Nephron (organoid): Measurements from ENCODE around the gene SPNS3.
A peak's percentile ranks its signal among the peaks of the same experiment; 100 is the strongest.

ENCODE experiments used
- H3K27ac Mint-ChIP-seq, 3 experiments: 2 replicates each; pipeline ENCODE4 v1.8.0; 2020; ENCODE audit warnings: mixed read lengths in 3 of 3, mild to moderate bottlenecking in 2 of 3, moderate library complexity in 1 of 3
- H3K27me3 Mint-ChIP-seq: 2 replicates; pipeline ENCODE4 v1.8.0; 2021; ENCODE audit warnings: low read depth, mild to moderate bottlenecking, moderate library complexity, mixed read lengths
- H3K36me3 Mint-ChIP-seq: 2 replicates; pipeline ENCODE4 v1.8.0; 2020; ENCODE audit warnings: low read depth, mixed read lengths
- H3K4me1 Mint-ChIP-seq: 2 replicates; pipeline ENCODE4 v1.8.0; 2020; ENCODE audit warnings: mixed read lengths
- H3K4me3 Mint-ChIP-seq, 3 experiments: 2 replicates each; pipeline ENCODE4 v1.8.0; 2020; ENCODE audit warnings: mild to moderate bottlenecking in 3 of 3, mixed read lengths in 3 of 3, moderate library complexity in 2 of 3
- H3K9me3 Mint-ChIP-seq: 2 replicates; pipeline ENCODE4 v1.8.0; 2020; ENCODE audit warnings: mixed read lengths
- CTCF ChIP-seq, 3 experiments: fragments of 200-600 bp; sonication (generic); IDR thresholded peaks; one replicate each; pipeline ENCODE4 v1.5.0; 2021; ENCODE audit warnings: antibody characterized with exemption in 3 of 3; ENCODE audit not compliant: unreplicated experiment in 3 of 3

SPNS3 gene

GRCh38 chr17:4406386-4406785 is 27.4 kb upstream of the SPNS3 start:
- Mint-ChIP-seq H3K4me3 (no peak overlapping the region), H3K27me3 (peaks cover 14% of the 10 kb centered on the region), H3K27ac (no peak overlapping the region), H3K4me1 (no peaks in the 10 kb centered on the region), H3K36me3 (no peaks in the 10 kb centered on the region), H3K9me3 (no peaks in the 10 kb centered on the region)
- no peak for TF ChIP-seq CTCF (IDR thresholded peaks at IDR 0.05; ENCODE audit: unreplicated experiment in 3 of 3)

GRCh38 chr17:4407216-4407615 is 26.5 kb upstream of the SPNS3 start:
- no peak for TF ChIP-seq CTCF (IDR thresholded peaks at IDR 0.05; ENCODE audit: unreplicated experiment in 3 of 3)
- peaks cover 11% of the 10 kb centered on the region for H3K27me3 Mint-ChIP-seq
- H3K4me3 Mint-ChIP-seq, result no peak overlapping the region
- no peaks in the 10 kb centered on the region for H3K4me1 Mint-ChIP-seq
- H3K9me3 Mint-ChIP-seq, result no peaks in the 10 kb centered on the region
- H3K27ac Mint-ChIP-seq, result no peak overlapping the region
- no peaks in the 10 kb centered on the region for H3K36me3 Mint-ChIP-seq

GRCh38 chr17:4407851-4408250 is 25.9 kb upstream of the SPNS3 start:
- Mint-ChIP-seq H3K27me3 (peaks cover 12% of the 10 kb centered on the region), H3K4me1 (no peaks in the 10 kb centered on the region), H3K9me3 (no peaks in the 10 kb centered on the region), H3K36me3 (no peaks in the 10 kb centered on the region), H3K27ac (no peak overlapping the region), H3K4me3 (no peak overlapping the region)
- TF ChIP-seq CTCF (IDR thresholded peaks at IDR 0.05; ENCODE audit: unreplicated experiment in 3 of 3), result no peak

- TF ChIP-seq CTCF (IDR thresholded peaks at IDR 0.05; ENCODE audit: unreplicated experiment in 3 of 3), result no peak
- Mint-ChIP-seq H3K27ac (no peak overlapping the region), H3K27me3 (peaks cover 11% of the 10 kb centered on the region), H3K36me3 (no peaks in the 10 kb centered on the region), H3K9me3 (no peaks in the 10 kb centered on the region), H3K4me1 (no peaks in the 10 kb centered on the region), H3K4me3 (no peak overlapping the region)
Observed at GRCh38 chr17:4409659-4410058, 24.1 kb upstream of the SPNS3 start.

- no peak overlapping the region for H3K27ac Mint-ChIP-seq
- no peak for TF ChIP-seq CTCF (IDR thresholded peaks at IDR 0.05; ENCODE audit: unreplicated experiment in 3 of 3)
- H3K36me3 Mint-ChIP-seq, result no peaks in the 10 kb centered on the region
- no peak overlapping the region for H3K4me3 Mint-ChIP-seq
- peaks cover 11% of the 10 kb centered on the region for H3K27me3 Mint-ChIP-seq
- H3K9me3 Mint-ChIP-seq, result no peaks in the 10 kb centered on the region
- H3K4me1 Mint-ChIP-seq, result no peaks in the 10 kb centered on the region
Observed at GRCh38 chr17:4411201-4411600, 22.5 kb upstream of the SPNS3 start.

GRCh38 chr17:4412933-4413831 is 20.6 kb upstream of the SPNS3 start:
- Mint-ChIP-seq H3K4me3 (no peak overlapping the region), H3K36me3 (no peaks in the 10 kb centered on the region)

More at GRCh38 chr17:4412933-4413831, 20.6 kb upstream of the SPNS3 start:
- Mint-ChIP-seq H3K27me3 (peaks cover 11% of the 10 kb centered on the region), H3K9me3 (no peaks in the 10 kb centered on the region), H3K4me1 (no peaks in the 10 kb centered on the region), H3K27ac (peak overlapping the region in 1 of 3 experiments; percentile 60)
- peak; percentile 83 to 85 (median 83) for TF ChIP-seq CTCF (IDR thresholded peaks at IDR 0.05; ENCODE audit: unreplicated experiment in 3 of 3)
